ENCODE measurements around the gene PER2. TPM values are rescaled to one million over a fixed set of nuclear protein-coding genes. Genes with fewer than 3 reads are reported as not detected.

Gene PER2
- total and polyA plus RNA-seq, 2 of the 4 experiments (the other 2 are of a cell fraction): 1.7 to 3.2 TPM

DNA sequence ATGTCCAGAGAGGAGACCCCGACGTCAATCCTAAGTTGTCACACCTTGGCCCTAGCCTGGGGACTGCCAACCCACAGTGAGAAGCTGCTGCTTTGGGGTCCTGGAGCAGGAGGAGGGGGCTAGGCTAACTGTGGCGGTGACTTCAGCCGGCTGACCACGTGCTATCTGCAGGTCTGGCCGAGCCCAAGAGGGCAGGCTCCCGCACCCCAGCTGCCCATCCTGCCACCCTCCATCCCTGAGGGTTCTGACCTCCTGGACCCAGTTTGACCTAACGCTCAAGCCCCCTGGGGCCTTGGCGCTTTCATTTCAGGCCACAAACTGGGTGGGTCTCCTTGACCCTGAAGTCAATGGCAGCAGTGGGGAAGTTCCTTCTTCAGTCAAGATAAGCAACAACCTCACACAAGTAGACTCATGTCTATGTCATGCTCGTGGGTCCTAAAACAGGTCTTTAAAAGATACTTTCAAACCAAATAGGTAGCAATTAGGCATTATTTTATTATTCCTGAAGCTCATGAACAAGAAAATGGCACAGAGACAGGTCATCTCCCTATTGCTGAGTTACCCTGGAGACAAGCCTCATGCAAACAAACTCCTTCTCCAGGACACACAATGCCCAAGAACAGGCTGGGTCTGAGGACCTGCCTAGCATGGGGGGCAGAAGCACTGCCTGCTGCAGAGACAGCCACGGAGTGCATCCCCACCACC, 50.8 kb downstream of the PER2 start:
- H4K20me1 ChIP-seq (ENCODE audit: insufficient read depth, low read length): no peaks in the 10 kb centered on the region
- H2BK120ac ChIP-seq (ENCODE audit: low read depth, low read length): no peak overlapping the region
- 0 out of 2 replicates have a peak, but pooled peaks cover 2% of the 10 kb centered on the region for H3K9me3 ChIP-seq (ENCODE audit: control insufficient read depth, insufficient read depth, low read length)
- BruUV-seq (replicated peaks): no TSS peak
- ChIA-PET CTCF (no interaction called here), POLR2A (ENCODE audit: unreplicated experiment) (no interaction called here)
- peaks cover 4% of the 10 kb centered on the region; the same call in 1 of the 2 replicates for H3K4me1 ChIP-seq (ENCODE audit: control insufficient read depth, insufficient read depth, low read length)
- no peak overlapping the region for H4K91ac ChIP-seq (ENCODE audit: insufficient read depth, low read depth, low read length)
- in situ Hi-C loops (cut with MboI; ENCODE audit: low sequenced_read_pairs) (no loop called here), dilution Hi-C loops (cut with HindIII; ENCODE audit: low sequenced_read_pairs, unreplicated experiment) (no loop called here), intact Hi-C loops (cut with micrococcal nuclease) (no loop called here)
- H3K36me3 ChIP-seq (ENCODE audit: control insufficient read depth, insufficient read depth, low read length): no peaks in the 10 kb centered on the region
- no peak overlapping the region for H2BK15ac ChIP-seq (ENCODE audit: low read depth, low read length)
- no peak overlapping the region for H4K8ac ChIP-seq (ENCODE audit: low read depth in 2 of 2, low read length in 2 of 2)
- H3K14ac ChIP-seq (replicated peaks; ENCODE audit: low read depth, low read length): no peak overlapping the region
- TF ChIP-seq, protein P1, sequence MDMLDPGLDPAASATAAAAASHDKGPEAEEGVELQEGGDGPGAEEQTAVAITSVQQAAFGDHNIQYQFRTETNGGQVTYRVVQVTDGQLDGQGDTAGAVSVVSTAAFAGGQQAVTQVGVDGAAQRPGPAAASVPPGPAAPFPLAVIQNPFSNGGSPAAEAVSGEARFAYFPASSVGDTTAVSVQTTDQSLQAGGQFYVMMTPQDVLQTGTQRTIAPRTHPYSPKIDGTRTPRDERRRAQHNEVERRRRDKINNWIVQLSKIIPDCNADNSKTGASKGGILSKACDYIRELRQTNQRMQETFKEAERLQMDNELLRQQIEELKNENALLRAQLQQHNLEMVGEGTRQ (IDR thresholded peaks at IDR 0.05; ENCODE audit: low read depth, low read length): no peak
- TF ChIP-seq MAFK (IDR thresholded peaks at IDR 0.05; ENCODE audit: low read depth, low read length) (no peak), BHLHE40 (IDR thresholded peaks at IDR 0.05; ENCODE audit: low read depth, low read length) (no peak), RCOR1 (IDR thresholded peaks at IDR 0.05; ENCODE audit: insufficient replicate concordance, low read length) (no peak), NFE2L2 (IDR thresholded peaks at IDR 0.05; ENCODE audit: low read depth, low read length) (no peak), FOS (IDR thresholded peaks at IDR 0.05; ENCODE audit: low read depth, low read length) (no peak), POLR2A (IDR thresholded peaks at IDR 0.05; ENCODE audit: low read depth, low read length) (no peak), ELK1 (IDR thresholded peaks at IDR 0.05; ENCODE audit: borderline replicate concordance, low read depth, low read length) (no peak), CHD1 (IDR thresholded peaks at IDR 0.05; ENCODE audit: low read depth, low read length) (no peak)
- TF ChIP-seq, protein P2, sequence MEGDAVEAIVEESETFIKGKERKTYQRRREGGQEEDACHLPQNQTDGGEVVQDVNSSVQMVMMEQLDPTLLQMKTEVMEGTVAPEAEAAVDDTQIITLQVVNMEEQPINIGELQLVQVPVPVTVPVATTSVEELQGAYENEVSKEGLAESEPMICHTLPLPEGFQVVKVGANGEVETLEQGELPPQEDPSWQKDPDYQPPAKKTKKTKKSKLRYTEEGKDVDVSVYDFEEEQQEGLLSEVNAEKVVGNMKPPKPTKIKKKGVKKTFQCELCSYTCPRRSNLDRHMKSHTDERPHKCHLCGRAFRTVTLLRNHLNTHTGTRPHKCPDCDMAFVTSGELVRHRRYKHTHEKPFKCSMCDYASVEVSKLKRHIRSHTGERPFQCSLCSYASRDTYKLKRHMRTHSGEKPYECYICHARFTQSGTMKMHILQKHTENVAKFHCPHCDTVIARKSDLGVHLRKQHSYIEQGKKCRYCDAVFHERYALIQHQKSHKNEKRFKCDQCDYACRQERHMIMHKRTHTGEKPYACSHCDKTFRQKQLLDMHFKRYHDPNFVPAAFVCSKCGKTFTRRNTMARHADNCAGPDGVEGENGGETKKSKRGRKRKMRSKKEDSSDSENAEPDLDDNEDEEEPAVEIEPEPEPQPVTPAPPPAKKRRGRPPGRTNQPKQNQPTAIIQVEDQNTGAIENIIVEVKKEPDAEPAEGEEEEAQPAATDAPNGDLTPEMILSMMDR (conservative IDR thresholded peaks at IDR 0.05; ENCODE audit: low read depth, low read length): no peak
- H3K4me2 ChIP-seq (ENCODE audit: low read depth, low read length): no peak overlapping the region
- H3K18ac ChIP-seq (ENCODE audit: low read depth, low read length): no peak overlapping the region
- H2AFZ ChIP-seq (replicated peaks; ENCODE audit: low read length, poor library complexity): no peak overlapping the region
- H3K9ac ChIP-seq (ENCODE audit: low read depth, low read length): no peak overlapping the region
- no peak overlapping the region for H2AK5ac ChIP-seq (ENCODE audit: low read depth, low read length)
- peak overlapping the region; percentile 20; the same call in 1 of the 2 replicates for H3K23ac ChIP-seq (ENCODE audit: low read depth, low read length)
- ATAC-seq (ENCODE audit: low read depth) (no peak), DNase-seq (no peak)
- no peak overlapping the region for H3K27ac ChIP-seq (ENCODE audit: insufficient read depth, low read length)
- H4K5ac ChIP-seq (ENCODE audit: low read depth, low read length): no peak overlapping the region
- no peak overlapping the region for H2BK5ac ChIP-seq (ENCODE audit: low read depth, low read length, poor library complexity, severe bottlenecking)
- H3K9me1 ChIP-seq (ENCODE audit: insufficient read depth, low read length): no peaks in the 10 kb centered on the region
- no peak overlapping the region for H3K56ac ChIP-seq (ENCODE audit: extremely low read depth, insufficient read depth, low read length)
- H2AK9ac ChIP-seq (replicated peaks; ENCODE audit: low read depth, low read length, poor library complexity): peak overlapping the region; percentile 17
- peaks cover 17% of the 10 kb centered on the region for H3K27me3 ChIP-seq (ENCODE audit: control insufficient read depth, insufficient read depth, low read length)
- no peak overlapping the region for H3K4me3 ChIP-seq (ENCODE audit: insufficient read depth, low read depth, low read length)
- peaks cover 0 to 2% of the 10 kb centered on the region in 2 experiments; a peak in 1 of 4 replicates for H3K79me1 ChIP-seq (ENCODE audit: low read depth in 1 of 2, low read length in 2 of 2)
- H2BK20ac ChIP-seq (ENCODE audit: low read depth, low read length): no peak overlapping the region
- no CpG with 5 or more reads among the region's 11 CpGs for WGBS, 2 experiments (ENCODE audit: extremely low coverage in 2 of 2, insufficient read length in 1 of 2)
- H3K4ac ChIP-seq (ENCODE audit: low read depth, low read length): no peak overlapping the region

Measured in IMR-90 (cell line).